Stimulated activated naive CD8-positive, alpha-beta T cell treated with anti-CD3 and anti-CD28 coated beads, Interleukin-15, amount 100 ng/mL, for 72 hours (primary cell): ENCODE measurements around the gene JUN.

Experiments
- ATAC-seq: fragments of 150-1000 bp; cut with Tn5 transposase; 2 replicates; pipeline ENCODE4 v1.10.0; 2021; ENCODE audit warnings: mild to moderate bottlenecking, moderate library complexity
- DNase-seq, 2 donors: peaks; one replicate each; pipeline ENCODE4 v3.0.0; 2021 to 2022
- H3K27ac Mint-ChIP-seq, 2 donors: one replicate each; pipeline ENCODE4 v1.8.0; 2022; ENCODE audit warnings: mild to moderate bottlenecking in 2 of 2, mixed read lengths in 2 of 2, moderate library complexity in 2 of 2
- H3K27me3 Mint-ChIP-seq: one replicate; pipeline ENCODE4 v1.8.0; 2022; ENCODE audit warnings: mixed read lengths
- H3K4me1 Mint-ChIP-seq: one replicate; pipeline ENCODE4 v1.8.0; 2022; ENCODE audit warnings: mild to moderate bottlenecking, mixed read lengths
- H3K4me3 Mint-ChIP-seq, 2 donors: one replicate each; pipeline ENCODE4 v1.8.0; 2022; ENCODE audit warnings: mild to moderate bottlenecking in 2 of 2, mixed read lengths in 2 of 2, moderate library complexity in 1 of 2
- H3K9me3 Mint-ChIP-seq, 2 donors: one replicate each; pipeline ENCODE4 v1.8.0; 2022; ENCODE audit warnings: mixed read lengths in 2 of 2

Gene JUN

DNA sequence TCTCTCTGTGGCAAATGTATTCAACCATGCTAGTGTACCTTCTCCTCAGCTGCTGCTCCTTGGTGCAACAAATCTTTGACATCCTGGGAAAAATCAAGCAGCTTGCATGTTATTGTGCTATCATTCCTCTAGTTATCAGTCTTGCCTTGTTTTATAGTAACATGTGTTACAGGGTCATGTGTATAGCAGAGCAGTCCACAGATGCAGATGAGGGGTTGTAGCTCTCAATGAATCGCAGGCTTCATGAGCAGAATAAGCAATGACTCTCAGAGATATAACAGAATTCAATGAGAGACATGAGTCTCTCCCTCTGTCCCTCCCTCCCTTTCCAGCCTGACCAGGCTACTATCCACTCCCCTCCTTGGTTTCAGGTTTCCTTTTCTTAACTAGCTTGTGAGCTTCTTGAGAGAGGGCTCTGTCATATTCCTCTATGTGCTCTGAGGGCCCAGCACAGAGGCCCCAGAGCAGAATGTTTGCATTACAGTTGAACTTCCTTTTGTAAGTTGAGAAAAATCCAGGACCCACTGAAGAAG, 15.1 kb upstream of the JUN start:
- no peak overlapping the region for H3K4me3 Mint-ChIP-seq
- ATAC-seq, result no peak
- no peak overlapping the region for H3K27ac Mint-ChIP-seq
- H3K9me3 Mint-ChIP-seq, result no peaks in the 10 kb centered on the region
- no peaks in the 10 kb centered on the region for H3K27me3 Mint-ChIP-seq
- no peak for DNase-seq
- peaks cover 6% of the 10 kb centered on the region for H3K4me1 Mint-ChIP-seq

DNA sequence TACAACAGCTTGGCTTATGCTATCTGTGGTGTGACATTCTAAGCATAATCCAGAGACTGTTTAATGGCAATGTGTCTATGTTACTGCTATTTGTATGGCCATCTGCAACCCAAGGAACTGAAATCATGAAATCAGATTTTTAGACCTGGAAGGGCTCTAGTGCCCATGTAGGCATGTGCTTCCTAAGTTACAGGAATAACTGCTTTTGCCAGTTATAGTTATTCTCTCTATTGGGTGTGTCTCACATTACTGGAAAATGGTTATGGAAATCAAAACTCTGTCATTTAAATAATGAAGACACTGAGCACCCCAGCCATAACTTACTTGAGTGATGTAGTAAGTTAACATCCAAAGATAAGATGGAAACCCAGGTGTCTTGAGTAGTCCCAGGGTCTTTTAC, 12.6 kb upstream of the JUN start:
- no peaks in the 10 kb centered on the region for H3K9me3 Mint-ChIP-seq
- H3K27ac Mint-ChIP-seq, result no peak overlapping the region
- peaks cover 16% of the 10 kb centered on the region for H3K4me1 Mint-ChIP-seq
- DNase-seq, result no peak
- no peaks in the 10 kb centered on the region for H3K27me3 Mint-ChIP-seq
- ATAC-seq, result no peak
- H3K4me3 Mint-ChIP-seq, result no peak overlapping the region

DNA sequence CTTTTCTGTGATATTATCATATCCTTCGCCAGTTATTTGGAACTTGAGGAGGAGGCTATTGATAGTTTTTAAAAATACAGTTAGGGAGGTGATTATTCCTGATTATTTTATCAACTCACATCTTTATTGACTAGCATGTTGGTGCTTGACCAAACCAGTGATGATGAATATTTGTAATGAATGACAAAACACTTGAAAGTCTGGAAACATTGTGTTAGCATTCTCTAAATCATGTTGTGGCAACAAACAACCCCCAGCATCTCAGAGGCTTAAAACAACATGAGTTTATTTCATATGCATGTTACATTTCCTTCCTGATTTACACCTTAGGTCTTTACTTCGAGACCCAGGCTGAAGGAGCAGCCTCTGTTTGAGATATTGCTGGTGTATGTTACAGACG, 10.7 kb upstream of the JUN start:
- DNase-seq (no peak), ATAC-seq (no peak)
- Mint-ChIP-seq H3K27me3 (no peaks in the 10 kb centered on the region), H3K9me3 (no peaks in the 10 kb centered on the region), H3K4me1 (peaks cover 27% of the 10 kb centered on the region), H3K4me3 (no peak overlapping the region), H3K27ac (no peak overlapping the region)

DNA sequence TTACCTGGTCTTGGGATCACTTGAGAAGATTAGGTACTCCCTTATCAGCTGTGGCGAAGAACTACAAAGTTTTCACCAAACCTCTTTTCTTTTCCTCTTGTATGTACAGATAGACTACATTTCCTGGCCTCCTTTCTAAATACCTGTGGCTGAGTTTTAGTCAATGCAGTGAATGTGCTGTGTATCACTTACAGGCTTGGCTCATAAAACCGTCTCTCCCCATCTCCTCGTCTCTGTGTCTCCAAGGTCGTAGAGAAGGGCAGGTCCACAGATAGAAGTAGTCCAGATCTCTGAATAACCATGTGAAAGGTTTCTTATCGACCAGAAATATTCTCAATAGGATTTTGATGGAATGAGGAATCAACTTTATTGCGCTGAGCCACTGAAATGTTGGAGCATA, 9.0 kb upstream of the JUN start:
- DNase-seq (no peak), ATAC-seq (no peak)
- peaks cover 3 to 17% of the 10 kb centered on the region in 2 donors for H3K9me3 Mint-ChIP-seq
- no peak overlapping the region for H3K4me3 Mint-ChIP-seq
- no peak overlapping the region for H3K27ac Mint-ChIP-seq
- H3K4me1 Mint-ChIP-seq, result peaks cover 27% of the 10 kb centered on the region
- no peaks in the 10 kb centered on the region for H3K27me3 Mint-ChIP-seq

DNA sequence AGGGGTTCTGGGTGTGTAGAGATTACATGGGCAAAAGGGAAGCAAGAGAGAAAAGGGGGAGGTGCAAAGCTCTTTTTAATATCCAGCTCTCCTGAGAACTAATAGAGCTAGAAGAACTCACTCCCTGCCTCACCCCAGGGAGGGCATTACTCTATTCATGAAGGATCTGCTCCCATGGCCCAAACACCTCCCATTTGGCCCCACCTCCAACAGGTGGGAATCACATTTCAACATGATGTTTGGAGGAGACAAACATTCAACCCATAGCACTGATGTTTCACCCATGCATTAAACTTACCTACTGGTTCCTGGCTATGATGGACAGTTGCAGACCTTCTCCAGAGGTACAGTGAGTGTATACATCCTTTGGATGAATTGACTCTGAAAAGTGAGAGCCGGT, 7.3 kb upstream of the JUN start:
- peaks cover 8 to 22% of the 10 kb centered on the region in 2 donors for H3K9me3 Mint-ChIP-seq
- no peak for DNase-seq
- ATAC-seq, result no peak
- no peak overlapping the region for H3K4me3 Mint-ChIP-seq
- peak overlapping the region in 1 of 2 donors; percentile 34 for H3K27ac Mint-ChIP-seq
- H3K4me1 Mint-ChIP-seq, result peaks cover 27% of the 10 kb centered on the region
- H3K27me3 Mint-ChIP-seq, result no peaks in the 10 kb centered on the region

DNA sequence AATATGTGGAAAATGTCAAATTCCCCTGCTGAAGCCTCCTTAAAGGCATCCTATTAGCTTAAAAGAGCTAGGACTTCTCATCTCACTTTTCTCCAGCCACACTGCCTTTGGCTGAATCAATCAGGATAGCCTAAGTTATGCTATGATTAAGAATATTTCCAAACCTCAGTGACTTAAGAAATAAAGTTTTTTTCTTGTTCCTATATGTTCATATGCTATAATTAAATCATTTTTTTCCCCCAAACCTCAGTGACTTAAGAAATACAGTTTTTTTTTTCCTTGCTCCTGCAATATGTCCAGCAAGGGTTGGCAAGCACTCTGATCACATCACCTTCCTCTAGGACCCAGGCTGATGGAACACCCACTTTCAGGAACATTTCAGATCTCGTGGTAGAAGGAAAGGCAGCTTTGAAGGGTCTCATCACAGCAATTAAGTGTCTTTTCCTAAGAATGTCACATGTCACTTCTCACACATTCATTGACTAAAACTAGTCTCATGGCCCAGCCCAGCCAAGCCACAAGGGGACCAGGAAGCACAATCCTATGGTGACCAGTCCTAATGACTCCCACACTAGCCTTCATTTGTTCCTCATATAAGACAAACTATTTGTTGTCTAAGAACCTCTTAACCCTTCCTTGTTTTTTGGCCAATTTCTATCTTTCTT, 6.3 kb upstream of the JUN start:
- Mint-ChIP-seq H3K27me3 (no peaks in the 10 kb centered on the region), H3K4me1 (peaks cover 32% of the 10 kb centered on the region), H3K4me3 (no peak overlapping the region), H3K27ac (no peak overlapping the region), H3K9me3 (peaks cover 8 to 22% of the 10 kb centered on the region in 2 donors)
- ATAC-seq (no peak), DNase-seq (no peak)

DNA sequence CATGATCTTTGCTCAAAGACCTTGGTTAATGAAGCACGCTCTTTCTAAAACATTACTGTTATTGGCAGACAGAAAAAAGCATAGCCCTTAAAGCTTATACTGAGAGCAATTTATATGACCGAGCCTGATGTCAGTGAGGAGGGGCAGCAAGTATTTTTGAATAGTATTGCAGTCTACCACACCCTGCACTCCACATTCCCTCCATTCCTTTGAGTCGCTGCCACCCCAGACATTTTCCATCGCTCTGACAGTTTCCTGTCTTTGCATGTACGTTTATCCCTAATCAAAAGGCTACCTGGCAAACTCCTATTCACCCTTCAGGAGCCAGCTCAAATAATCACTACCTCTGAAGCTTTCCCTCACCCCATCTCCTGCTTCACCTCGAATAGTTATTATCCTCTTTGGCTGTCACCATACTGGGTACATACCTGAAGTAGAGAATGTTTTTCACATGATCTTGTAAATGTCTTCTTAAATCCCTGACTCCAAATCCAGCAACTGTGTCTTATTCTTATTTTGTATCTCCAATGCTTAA, 5.5 kb upstream of the JUN start:
- Mint-ChIP-seq H3K9me3 (peaks cover 8 to 22% of the 10 kb centered on the region in 2 donors), H3K4me1 (peaks cover 28% of the 10 kb centered on the region), H3K27me3 (no peaks in the 10 kb centered on the region), H3K4me3 (no peak overlapping the region), H3K27ac (no peak overlapping the region)
- ATAC-seq, result no peak
- no peak for DNase-seq

DNA sequence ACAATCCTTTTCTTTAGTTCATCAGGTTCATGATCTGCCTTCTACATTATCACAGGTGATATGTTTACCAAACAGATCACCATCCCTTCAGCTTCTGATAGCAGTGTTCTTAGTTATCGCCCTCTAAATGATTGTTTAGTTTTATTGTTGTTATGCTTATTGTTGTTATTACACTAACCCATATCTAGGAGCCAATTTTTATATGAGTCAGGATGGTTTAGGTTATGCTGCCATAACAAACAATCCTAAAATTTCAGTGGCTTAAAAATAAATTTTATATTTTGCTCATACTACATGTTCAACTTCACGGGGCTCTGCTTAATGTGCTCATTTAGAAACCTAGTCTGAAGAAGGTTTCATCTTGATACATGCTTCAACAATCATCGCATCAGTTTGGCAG, 4.4 kb upstream of the JUN start:
- peaks cover 8 to 22% of the 10 kb centered on the region in 2 donors for H3K9me3 Mint-ChIP-seq
- H3K4me3 Mint-ChIP-seq, result no peak overlapping the region
- H3K27me3 Mint-ChIP-seq, result no peaks in the 10 kb centered on the region
- no peak for DNase-seq
- no peak for ATAC-seq
- H3K27ac Mint-ChIP-seq, result no peak overlapping the region
- H3K4me1 Mint-ChIP-seq, result peaks cover 31% of the 10 kb centered on the region

DNA sequence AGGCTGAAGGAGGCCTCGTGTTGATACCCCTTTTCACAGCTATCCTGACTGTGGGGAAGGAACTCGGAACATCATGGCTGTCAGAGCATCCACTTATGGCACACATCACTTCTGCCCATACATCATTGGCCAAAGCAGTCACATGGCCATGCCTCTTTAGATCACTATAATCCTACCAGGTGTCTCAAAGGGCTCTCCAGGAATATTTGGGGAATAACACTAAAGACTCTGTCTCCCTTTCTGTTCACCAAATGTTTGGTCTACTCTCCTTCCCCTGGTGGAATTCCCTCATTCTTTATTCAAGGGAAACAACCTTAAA, 3.0 kb upstream of the JUN start:
- no peak for ATAC-seq
- no peaks in the 10 kb centered on the region for H3K27me3 Mint-ChIP-seq
- DNase-seq, result no peak
- no peak overlapping the region for H3K4me3 Mint-ChIP-seq
- peaks cover 8 to 22% of the 10 kb centered on the region in 2 donors for H3K9me3 Mint-ChIP-seq
- H3K27ac Mint-ChIP-seq, result no peak overlapping the region
- peaks cover 40% of the 10 kb centered on the region for H3K4me1 Mint-ChIP-seq

DNA sequence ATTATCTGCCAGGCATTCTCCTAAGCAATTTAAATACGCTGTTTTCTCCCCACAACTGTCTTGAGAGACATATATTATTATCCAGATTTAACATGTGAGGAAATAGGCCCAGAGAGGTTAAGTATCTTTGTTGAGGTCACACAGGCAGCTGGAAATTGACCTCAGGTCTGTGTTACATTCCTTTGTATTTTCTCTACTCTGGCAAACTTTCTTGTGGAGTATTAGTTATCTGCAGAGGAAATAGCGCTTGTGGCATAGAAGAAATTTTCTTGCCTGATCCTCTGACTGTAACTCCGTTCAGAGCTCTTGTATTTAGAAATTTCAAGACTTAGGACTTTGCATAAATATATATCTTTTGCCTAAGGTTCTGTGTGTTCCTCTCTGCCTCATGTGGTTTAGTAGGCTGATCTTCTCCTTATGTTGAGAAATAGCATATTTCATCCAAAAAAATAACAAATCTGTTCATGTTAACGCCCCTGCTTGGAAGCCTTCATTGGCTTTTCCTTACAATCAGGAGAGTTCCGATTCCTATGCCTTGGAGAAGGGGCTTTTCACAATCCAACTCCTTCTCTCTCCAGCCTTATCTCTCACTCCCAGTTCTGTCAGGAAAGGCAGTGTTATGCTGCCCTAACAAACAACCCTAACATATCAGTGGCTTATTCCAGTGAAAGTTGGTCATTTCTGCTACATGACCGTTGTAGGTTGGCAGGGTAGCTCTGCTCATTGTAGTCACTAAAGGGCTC, 2.5 kb upstream of the JUN start:
- peaks cover 44% of the 10 kb centered on the region for H3K4me1 Mint-ChIP-seq
- H3K27ac Mint-ChIP-seq, result no peak overlapping the region
- H3K27me3 Mint-ChIP-seq, result no peaks in the 10 kb centered on the region
- DNase-seq (no peak), ATAC-seq (no peak)
- peaks cover 8 to 22% of the 10 kb centered on the region in 2 donors for H3K9me3 Mint-ChIP-seq
- peak overlapping the region in 1 of 2 donors; percentile 2 for H3K4me3 Mint-ChIP-seq

DNA sequence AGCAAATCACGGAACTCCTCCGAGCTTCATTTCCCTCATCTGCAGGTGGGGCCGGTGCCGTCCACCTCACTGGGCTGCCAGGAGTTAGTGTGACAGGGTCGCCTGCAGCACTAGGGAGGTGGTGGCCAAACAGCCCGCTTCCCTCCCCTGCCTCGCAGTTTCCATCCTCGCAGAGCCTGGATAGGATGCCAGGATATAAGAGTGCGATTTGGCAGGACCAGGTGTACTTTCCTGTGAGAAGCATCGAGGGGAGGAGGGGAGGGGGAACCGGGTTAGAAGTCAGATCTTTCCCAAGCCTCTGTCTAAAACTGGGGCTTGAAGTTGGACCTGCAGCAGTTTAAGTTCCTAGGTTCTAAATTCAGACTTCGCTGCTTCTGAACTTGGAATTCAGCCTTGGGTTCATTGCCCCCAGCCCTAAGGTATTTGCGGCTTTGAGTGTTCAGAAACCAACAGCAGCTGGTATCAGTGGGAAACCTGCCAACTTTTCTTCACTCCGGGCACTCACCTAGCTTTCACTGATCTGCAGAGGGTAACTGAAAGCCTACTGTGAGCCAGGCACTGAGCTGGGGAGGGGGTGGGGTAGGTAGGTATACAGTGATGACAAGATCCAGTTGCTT, 1.7 kb upstream of the JUN start:
- peak; percentile 29 to 41 for DNase-seq
- Mint-ChIP-seq H3K27ac (peak overlapping the region; percentile 96 to 100), H3K4me3 (peak overlapping the region; percentile 93 to 96), H3K27me3 (no peaks in the 10 kb centered on the region), H3K9me3 (peaks cover 8 to 22% of the 10 kb centered on the region in 2 donors), H3K4me1 (peaks cover 39% of the 10 kb centered on the region)
- no peak for ATAC-seq

DNA sequence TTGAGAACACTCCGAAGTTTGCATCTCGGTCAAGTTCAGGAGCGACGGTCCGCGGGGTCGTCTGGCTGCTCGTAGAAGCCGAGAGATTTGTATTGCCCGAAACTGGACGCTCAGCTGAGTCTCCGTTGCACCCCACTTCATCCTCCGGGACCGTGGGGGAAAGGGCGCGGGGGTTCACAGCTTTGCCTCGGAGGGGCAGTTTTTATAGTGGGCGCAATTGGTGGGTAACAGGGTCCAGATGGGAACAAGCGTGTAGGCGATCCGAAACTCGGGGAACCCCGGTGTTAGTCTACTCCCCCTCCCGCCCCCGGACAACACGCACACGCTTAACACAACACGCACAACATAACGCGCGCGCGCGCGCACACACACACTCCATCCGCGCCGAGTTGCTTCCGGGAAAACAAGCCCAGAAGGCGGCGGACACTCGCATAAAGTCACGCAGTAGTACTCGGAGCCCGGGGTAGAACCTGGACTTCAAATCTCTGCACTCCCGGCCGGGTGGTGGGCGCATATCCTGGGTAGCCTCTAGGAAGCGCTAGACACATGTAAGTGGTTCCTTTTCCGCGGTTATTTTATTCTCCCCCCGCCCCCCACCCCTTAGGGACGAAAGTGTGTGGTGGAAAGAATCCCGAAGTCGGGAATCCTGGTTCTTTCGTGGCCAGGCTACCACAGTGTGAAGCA, 1.1 kb upstream of the JUN start:
- peak overlapping the region; percentile 93 to 96 for H3K4me3 Mint-ChIP-seq
- peaks cover 34% of the 10 kb centered on the region for H3K4me1 Mint-ChIP-seq
- H3K9me3 Mint-ChIP-seq, result peaks cover 8 to 22% of the 10 kb centered on the region in 2 donors
- H3K27ac Mint-ChIP-seq, result peak overlapping the region; percentile 96 to 100
- DNase-seq, result peak; percentile 75 to 84
- H3K27me3 Mint-ChIP-seq, result no peaks in the 10 kb centered on the region
- peak; percentile 27 for ATAC-seq

DNA sequence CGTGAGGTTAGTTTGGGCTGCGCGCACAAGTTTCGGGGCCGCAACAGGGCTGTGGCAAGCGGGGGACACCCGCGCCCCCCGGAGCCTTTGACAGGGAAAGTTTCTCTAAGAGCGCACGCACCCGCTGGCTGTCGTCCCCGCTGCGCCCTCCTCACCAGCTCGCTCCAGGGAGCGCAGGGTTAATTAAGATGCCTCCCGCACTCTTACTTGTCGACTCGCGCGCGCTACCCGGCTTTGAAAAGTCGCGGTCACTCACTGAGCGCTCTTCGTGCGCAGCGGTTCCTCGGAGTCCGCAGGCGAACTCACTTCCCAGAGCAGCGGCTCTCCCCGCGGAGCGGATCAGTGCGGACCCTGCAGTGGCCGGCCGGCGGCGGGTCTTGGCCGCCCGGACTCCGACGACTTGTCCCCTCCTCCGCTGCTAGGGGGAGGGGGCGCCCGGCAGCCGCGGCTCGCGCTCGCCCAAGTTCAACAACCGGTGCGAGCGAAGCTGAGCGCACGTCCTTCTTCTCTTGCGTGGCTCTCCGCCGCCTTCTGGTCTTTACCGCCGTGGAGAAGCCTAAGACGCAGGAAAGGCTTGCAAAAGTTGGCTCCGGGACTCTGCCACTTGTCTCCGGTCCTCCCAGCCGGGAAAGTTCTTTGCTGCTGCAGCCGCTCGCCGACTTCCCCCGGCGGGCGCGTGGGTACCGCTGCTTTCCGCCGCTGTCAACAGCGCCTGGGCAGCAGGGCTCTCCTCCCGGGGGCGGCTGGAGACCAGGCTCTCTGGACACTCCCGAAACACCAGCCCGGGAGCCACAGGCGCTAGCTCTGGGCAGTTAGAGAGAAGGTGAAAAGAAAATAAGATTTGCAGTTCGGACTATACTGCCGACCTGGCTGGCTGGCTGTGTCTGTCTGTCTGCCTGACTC, 506 bp downstream of the JUN start:
- peak; percentile 16 for ATAC-seq
- DNase-seq, result peak; percentile 60 to 64
- H3K4me3 Mint-ChIP-seq, result peak overlapping the region; percentile 93 to 96
- peaks cover 6% of the 10 kb centered on the region for H3K27me3 Mint-ChIP-seq
- H3K27ac Mint-ChIP-seq, result peak overlapping the region; percentile 96 to 100
- peaks cover 8 to 10% of the 10 kb centered on the region in 2 donors for H3K9me3 Mint-ChIP-seq
- H3K4me1 Mint-ChIP-seq, result peaks cover 34% of the 10 kb centered on the region

DNA sequence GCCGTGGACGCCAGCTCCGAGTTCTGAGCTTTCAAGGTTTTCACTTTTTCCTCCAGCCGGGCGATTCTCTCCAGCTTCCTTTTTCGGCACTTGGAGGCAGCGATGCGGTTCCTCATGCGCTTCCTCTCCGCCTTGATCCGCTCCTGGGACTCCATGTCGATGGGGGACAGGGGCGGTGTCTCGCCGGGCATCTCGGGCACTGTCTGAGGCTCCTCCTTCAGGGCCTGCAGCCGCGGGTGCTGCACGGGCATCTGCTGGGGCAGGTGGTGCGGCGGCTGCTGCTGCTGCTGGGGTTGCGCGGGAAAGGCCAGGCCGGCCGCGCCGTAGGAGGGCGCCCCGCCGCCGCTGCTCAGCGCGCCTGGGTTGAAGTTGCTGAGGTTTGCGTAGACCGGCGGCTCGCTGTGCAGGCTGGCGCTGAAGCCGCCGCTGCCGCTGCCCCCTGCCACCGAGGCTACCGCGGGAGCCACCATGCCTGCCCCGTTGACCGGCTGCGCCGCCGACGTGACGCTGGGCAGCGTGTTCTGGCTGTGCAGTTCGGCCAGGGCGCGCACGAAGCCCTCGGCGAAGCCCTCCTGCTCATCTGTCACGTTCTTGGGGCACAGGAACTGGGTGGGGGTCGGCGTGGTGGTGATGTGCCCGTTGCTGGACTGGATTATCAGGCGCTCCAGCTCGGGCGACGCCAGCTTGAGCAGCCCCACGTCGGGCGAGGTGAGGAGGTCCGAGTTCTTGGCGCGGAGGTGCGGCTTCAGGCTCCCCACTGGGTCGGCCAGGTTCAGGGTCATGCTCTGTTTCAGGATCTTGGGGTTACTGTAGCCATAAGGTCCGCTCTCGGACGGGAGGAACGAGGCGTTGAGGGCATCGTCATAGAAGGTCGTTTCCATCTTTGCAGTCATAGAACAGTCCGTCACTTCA, 1.4 kb downstream of the JUN start:
- ATAC-seq, result peak; percentile 22
- H3K4me1 Mint-ChIP-seq, result peaks cover 34% of the 10 kb centered on the region
- peak; percentile 75 to 77 for DNase-seq
- H3K9me3 Mint-ChIP-seq, result peaks cover 1 to 3% of the 10 kb centered on the region in 2 donors
- H3K27me3 Mint-ChIP-seq, result peaks cover 7% of the 10 kb centered on the region
- peak overlapping the region; percentile 93 to 96 for H3K4me3 Mint-ChIP-seq
- H3K27ac Mint-ChIP-seq, result peak overlapping the region; percentile 94 to 100
